K562 (cell line): ENCODE measurements around the gene FOXF2.

Source experiments
- BRD9 ChIP-seq: fragments of 450-650 bp; IDR thresholded peaks from 2 replicates; pipeline ENCODE4 v1.6.1; 2018; ENCODE audit warnings: low read depth; ENCODE audit not compliant: partially characterized antibody
- CREM ChIP-seq: IDR thresholded peaks from 2 replicates; pipeline ENCODE4 v1.6.1; 2014; ENCODE audit warnings: antibody characterized with exemption, low read depth
- FOXA1 ChIP-seq: fragments of 450-650 bp; IDR thresholded peaks from 2 replicates; pipeline ENCODE4 v1.6.1; 2016; ENCODE audit warnings: mild to moderate bottlenecking, borderline replicate concordance
- ZBTB1 ChIP-seq: sonication (generic); formaldehyde crosslinking; IDR thresholded peaks from 2 replicates; pipeline ENCODE4 v1.8.1; 2023; ENCODE audit warnings: missing genetic modification reagents, low read depth, mild to moderate bottlenecking, borderline replicate concordance
- ZNF407 ChIP-seq: fragments of 450-650 bp; IDR thresholded peaks from 2 replicates; pipeline ENCODE4 v1.6.1; 2016; ENCODE audit warnings: low read depth
- ZNF444 ChIP-seq: fragments of 250-450 bp; sonication (Bioruptor Pico); IDR thresholded peaks from 2 replicates; pipeline ENCODE4 v1.4.0; 2020; ENCODE audit warnings: mild to moderate bottlenecking, moderate library complexity
- ZNF764 ChIP-seq: fragments of 250-450 bp; sonication (Bioruptor Pico); IDR thresholded peaks from 2 replicates; pipeline ENCODE4 v1.4.0; 2020; ENCODE audit warnings: low read depth, mild to moderate bottlenecking, moderate library complexity
- ZNF830 ChIP-seq: fragments of 250-450 bp; sonication (Bioruptor Pico); IDR thresholded peaks from 2 replicates; pipeline ENCODE4 v1.5.0; 2021; ENCODE audit warnings: mild to moderate bottlenecking
- TF ChIP-seq, protein P1 (sequence below), 3 experiments: IDR thresholded peaks in 2 of 3; conservative IDR thresholded peaks in 1 of 3; 2 replicates each; pipeline ENCODE4 v1.5.1; 2011 to 2012; ENCODE audit warnings: low read length in 3 of 3, mild to moderate bottlenecking in 3 of 3, control low read depth in 2 of 3, improper control_type of control experiment in 1 of 3, inconsistent platforms in 1 of 3, low read depth in 1 of 3, mixed read lengths in 1 of 3, moderate library complexity in 1 of 3; ENCODE audit not compliant: insufficient read depth in 2 of 3
- TF ChIP-seq, protein P2 (sequence below): fragments of 450-650 bp; IDR thresholded peaks from 2 replicates; pipeline ENCODE4 v1.6.1; 2016; ENCODE audit warnings: antibody characterized with exemption
- TF ChIP-seq, protein P3 (sequence below), 3 experiments: fragments of 200-800 bp in 1 of 3; sonication (Bioruptor generic) in 1 of 3; sonication (generic) in 1 of 3; formaldehyde crosslinking in 1 of 3; IDR thresholded peaks; 2 replicates each; pipeline versions ENCODE4 v1.6.1 to v1.8.0; 2016 to 2022; ENCODE audit warnings: mild to moderate bottlenecking in 2 of 3, missing compliant biosample characterization in 2 of 3, missing genetic modification characterization in 2 of 3, missing genetic modification reagents in 1 of 3

- TF ChIP-seq, protein P1, sequence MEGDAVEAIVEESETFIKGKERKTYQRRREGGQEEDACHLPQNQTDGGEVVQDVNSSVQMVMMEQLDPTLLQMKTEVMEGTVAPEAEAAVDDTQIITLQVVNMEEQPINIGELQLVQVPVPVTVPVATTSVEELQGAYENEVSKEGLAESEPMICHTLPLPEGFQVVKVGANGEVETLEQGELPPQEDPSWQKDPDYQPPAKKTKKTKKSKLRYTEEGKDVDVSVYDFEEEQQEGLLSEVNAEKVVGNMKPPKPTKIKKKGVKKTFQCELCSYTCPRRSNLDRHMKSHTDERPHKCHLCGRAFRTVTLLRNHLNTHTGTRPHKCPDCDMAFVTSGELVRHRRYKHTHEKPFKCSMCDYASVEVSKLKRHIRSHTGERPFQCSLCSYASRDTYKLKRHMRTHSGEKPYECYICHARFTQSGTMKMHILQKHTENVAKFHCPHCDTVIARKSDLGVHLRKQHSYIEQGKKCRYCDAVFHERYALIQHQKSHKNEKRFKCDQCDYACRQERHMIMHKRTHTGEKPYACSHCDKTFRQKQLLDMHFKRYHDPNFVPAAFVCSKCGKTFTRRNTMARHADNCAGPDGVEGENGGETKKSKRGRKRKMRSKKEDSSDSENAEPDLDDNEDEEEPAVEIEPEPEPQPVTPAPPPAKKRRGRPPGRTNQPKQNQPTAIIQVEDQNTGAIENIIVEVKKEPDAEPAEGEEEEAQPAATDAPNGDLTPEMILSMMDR (IDR thresholded peaks at IDR 0.05 in 2 of 3, conservative IDR thresholded peaks at IDR 0.05 in 1 of 3; ENCODE audit: insufficient read depth in 2 of 3, low read depth in 1 of 3, low read length in 3 of 3) = no peak
- TF ChIP-seq CREM = no peak
- TF ChIP-seq ZBTB1 (CRISPR knock-in tag) = no peak
- TF ChIP-seq ZNF444 (CRISPR knock-in tag) = no peak
- no peak for TF ChIP-seq ZNF764
- TF ChIP-seq FOXA1 = no peak
- TF ChIP-seq, protein P2, sequence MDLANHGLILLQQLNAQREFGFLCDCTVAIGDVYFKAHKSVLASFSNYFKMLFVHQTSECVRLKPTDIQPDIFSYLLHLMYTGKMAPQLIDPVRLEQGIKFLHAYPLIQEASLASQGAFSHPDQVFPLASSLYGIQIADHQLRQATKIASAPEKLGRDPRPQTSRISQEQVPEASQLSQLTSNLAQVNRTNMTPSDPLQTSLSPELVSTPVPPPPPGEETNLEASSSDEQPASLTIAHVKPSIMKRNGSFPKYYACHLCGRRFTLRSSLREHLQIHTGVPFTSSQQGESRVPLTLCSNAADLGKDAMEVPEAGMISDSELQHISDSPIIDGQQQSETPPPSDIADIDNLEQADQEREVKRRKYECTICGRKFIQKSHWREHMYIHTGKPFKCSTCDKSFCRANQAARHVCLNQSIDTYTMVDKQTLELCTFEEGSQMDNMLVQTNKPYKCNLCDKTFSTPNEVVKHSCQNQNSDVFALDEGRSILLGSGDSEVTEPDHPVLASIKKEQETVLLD = no peak
- TF ChIP-seq ZNF407 = no peak
- TF ChIP-seq, protein P3, sequence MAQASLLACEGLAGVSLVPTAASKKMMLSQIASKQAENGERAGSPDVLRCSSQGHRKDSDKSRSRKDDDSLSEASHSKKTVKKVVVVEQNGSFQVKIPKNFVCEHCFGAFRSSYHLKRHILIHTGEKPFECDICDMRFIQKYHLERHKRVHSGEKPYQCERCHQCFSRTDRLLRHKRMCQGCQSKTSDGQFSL (CRISPR knock-in tag; IDR thresholded peaks at IDR 0.05) = no peak
- TF ChIP-seq, protein P3 (tag; IDR thresholded peaks at IDR 0.05) = no peak
- TF ChIP-seq BRD9 = no peak
- TF ChIP-seq ZNF830 (CRISPR knock-in tag) = no peak
Measured at GRCh38 chr6:1379788-1380147, 9.6 kb upstream of the FOXF2 start.
